ENCODE data around the gene SLC2A10. TPM values are rescaled to one million over a fixed set of nuclear protein-coding genes. Genes with fewer than 3 reads are reported as not detected.

SLC2A10 gene
- total RNA-seq, 1 experiment from 2014 or later: 1.6 TPM

GRCh38 chr20:46777331-46777730 is 67.9 kb downstream of the SLC2A10 start:
- DNase-seq (ENCODE audit: low read depth, low spot score): no peak
- Histone ChIP-seq H3K4me1 (ENCODE audit: control insufficient read depth, insufficient read depth, low read length) (no peaks in the 10 kb centered on the region), H3K27ac (ENCODE audit: low read length) (no peak overlapping the region), H3K9me3 (ENCODE audit: control insufficient read depth, insufficient read depth, low read depth, low read length) (no peaks in the 10 kb centered on the region), H3K4me3 (ENCODE audit: low read depth in 2 of 2, low read length in 2 of 2) (no peak overlapping the region), H3K27me3 (ENCODE audit: control insufficient read depth, insufficient read depth, low read length) (peaks cover 8% of the 10 kb centered on the region), H3K36me3 (ENCODE audit: control insufficient read depth, insufficient read depth, low read length) (no peaks in the 10 kb centered on the region)
- ChIA-PET CTCF (no interaction called here), POLR2A (no interaction called here)
- BruUV-seq (replicated peaks): no TSS peak
- in situ Hi-C loops (cut with HindIII; ENCODE audit: low pct_unique_long_range_greater_than_20kb, low sequenced_read_pairs) (no loop called here), intact Hi-C loops (cut with micrococcal nuclease; ENCODE audit: unreplicated experiment) (no loop called here)
- no peak for TF ChIP-seq TCF7L2 (IDR thresholded peaks at IDR 0.05; ENCODE audit: low read depth, low read length)
- no peak for TF ChIP-seq POLR2AphosphoS5 (IDR thresholded peaks at IDR 0.05; ENCODE audit: low read depth, low read length)
- no peak for TF ChIP-seq REST (IDR thresholded peaks at IDR 0.05; ENCODE audit: insufficient read depth in 1 of 2, low read depth in 2 of 2, low read length in 1 of 2)
- TF ChIP-seq SIN3A (IDR thresholded peaks at IDR 0.05; ENCODE audit: borderline replicate concordance, insufficient read depth, low read depth, low read length): no peak
- no peak for TF ChIP-seq CTCF (IDR thresholded peaks at IDR 0.05)
- no peak for ATAC-seq

- POLR2A ChIA-PET: no interaction called here
- TF ChIP-seq SIN3A (IDR thresholded peaks at IDR 0.05; ENCODE audit: borderline replicate concordance, insufficient read depth, low read depth, low read length): no peak
- CTCF ChIA-PET: no interaction called here
- Histone ChIP-seq H3K4me3 (ENCODE audit: low read depth in 2 of 2, low read length in 2 of 2) (no peak overlapping the region), H3K9me3 (ENCODE audit: control insufficient read depth, insufficient read depth, low read depth, low read length) (no peaks in the 10 kb centered on the region), H3K36me3 (ENCODE audit: control insufficient read depth, insufficient read depth, low read length) (no peaks in the 10 kb centered on the region), H3K27me3 (ENCODE audit: control insufficient read depth, insufficient read depth, low read length) (peaks cover 3% of the 10 kb centered on the region), H3K27ac (ENCODE audit: low read length) (no peak overlapping the region), H3K4me1 (ENCODE audit: control insufficient read depth, insufficient read depth, low read length) (no peaks in the 10 kb centered on the region; the same call in 1 of the 2 replicates)
- intact Hi-C loops (cut with micrococcal nuclease; ENCODE audit: unreplicated experiment) (no loop called here), in situ Hi-C loops (cut with HindIII; ENCODE audit: low pct_unique_long_range_greater_than_20kb, low sequenced_read_pairs) (no loop called here)
- DNase-seq (ENCODE audit: low read depth, low spot score) (no peak), ATAC-seq (no peak)
- no TSS peak for BruUV-seq (replicated peaks)
These were observed 70.4 kb downstream of the SLC2A10 start for GRCh38 chr20:46779831-46780230.

GRCh38 chr20:46784436-46785127 is 75.1 kb downstream of the SLC2A10 start:
- Histone ChIP-seq H3K27ac (ENCODE audit: low read length) (no peak overlapping the region), H3K4me3 (ENCODE audit: low read depth in 2 of 2, low read length in 2 of 2) (no peak overlapping the region), H3K27me3 (ENCODE audit: control insufficient read depth, insufficient read depth, low read length) (no peaks in the 10 kb centered on the region), H3K36me3 (ENCODE audit: control insufficient read depth, insufficient read depth, low read length) (no peaks in the 10 kb centered on the region), H3K9me3 (ENCODE audit: control insufficient read depth, insufficient read depth, low read depth, low read length) (no peaks in the 10 kb centered on the region), H3K4me1 (ENCODE audit: control insufficient read depth, insufficient read depth, low read length) (no peaks in the 10 kb centered on the region; the same call in 1 of the 2 replicates)
- in situ Hi-C loops (cut with HindIII; ENCODE audit: low pct_unique_long_range_greater_than_20kb, low sequenced_read_pairs) (no loop called here), intact Hi-C loops (cut with micrococcal nuclease; ENCODE audit: unreplicated experiment) (no loop called here)
- CTCF ChIA-PET: no interaction called here
- ATAC-seq: no peak
- no TSS peak for BruUV-seq (replicated peaks)
- DNase-seq (ENCODE audit: low read depth, low spot score): no peak
- no peak for TF ChIP-seq TCF7L2 (IDR thresholded peaks at IDR 0.05; ENCODE audit: low read depth, low read length)
- no peak for TF ChIP-seq POLR2AphosphoS5 (IDR thresholded peaks at IDR 0.05; ENCODE audit: low read depth, low read length)
- TF ChIP-seq REST (IDR thresholded peaks at IDR 0.05; ENCODE audit: insufficient read depth in 1 of 2, low read depth in 2 of 2, low read length in 1 of 2): no peak
- TF ChIP-seq CTCF (IDR thresholded peaks at IDR 0.05): no peak
- no peak for TF ChIP-seq SIN3A (IDR thresholded peaks at IDR 0.05; ENCODE audit: borderline replicate concordance, insufficient read depth, low read depth, low read length)
- POLR2A ChIA-PET: no interaction called here

All from Panc1 (cell line).